ENCODE measurements around the gene SEMA3E. TPM values are rescaled to one million over a fixed set of nuclear protein-coding genes. Genes with fewer than 3 reads are reported as not detected.
"Not testable (repeated sequence)": the region's sequence is repeated elsewhere in the genome, so short reads cannot be mapped to it uniquely, and the experiment has no call there.

The SEMA3E gene
- total RNA-seq, 1 donor from 2014 or later, result 0.45 TPM

GRCh38 chr7:83494683-83495082, 154.3 kb downstream of the SEMA3E start:
- no peak for DNase-seq (ENCODE audit: low spot score)
- ATAC-seq, result no peak

GRCh38 chr7:83492802-83493201, 156.1 kb downstream of the SEMA3E start:
- no peak for DNase-seq (ENCODE audit: low spot score)
- ATAC-seq, result no peak

DNA sequence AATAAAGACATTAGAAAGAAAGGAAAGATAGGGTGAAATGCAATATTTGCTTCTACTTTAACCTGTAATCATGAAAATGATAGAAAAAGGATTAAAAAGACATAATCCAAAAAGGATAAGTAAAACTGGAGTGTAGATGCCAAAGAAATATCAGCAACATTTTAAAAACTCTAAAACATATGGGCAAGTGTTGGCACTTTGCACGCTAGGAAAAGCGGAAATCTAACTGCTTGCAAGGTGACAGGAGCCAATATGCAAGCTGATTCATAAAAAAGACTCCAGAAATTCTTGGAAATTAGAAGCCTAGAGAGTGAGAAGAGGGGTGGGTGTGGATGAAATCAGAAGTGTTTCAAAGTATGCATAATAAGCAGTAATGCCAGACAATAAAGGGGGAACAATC, 161.1 kb downstream of the SEMA3E start:
- DNase-seq (ENCODE audit: low spot score) (no peak), ATAC-seq (no peak)

GRCh38 chr7:83486957-83487356, 162.0 kb downstream of the SEMA3E start:
- DNase-seq (ENCODE audit: low spot score) (no peak), ATAC-seq (no peak)

- ATAC-seq, result no peak
- DNase-seq (ENCODE audit: low spot score), result no peak
These were observed 162.4 kb downstream of the SEMA3E start for GRCh38 chr7:83486536-83486935.

- ATAC-seq, result no peak
- DNase-seq (ENCODE audit: low spot score), result no peak
These were observed 164.1 kb downstream of the SEMA3E start for GRCh38 chr7:83484826-83485225.

DNA sequence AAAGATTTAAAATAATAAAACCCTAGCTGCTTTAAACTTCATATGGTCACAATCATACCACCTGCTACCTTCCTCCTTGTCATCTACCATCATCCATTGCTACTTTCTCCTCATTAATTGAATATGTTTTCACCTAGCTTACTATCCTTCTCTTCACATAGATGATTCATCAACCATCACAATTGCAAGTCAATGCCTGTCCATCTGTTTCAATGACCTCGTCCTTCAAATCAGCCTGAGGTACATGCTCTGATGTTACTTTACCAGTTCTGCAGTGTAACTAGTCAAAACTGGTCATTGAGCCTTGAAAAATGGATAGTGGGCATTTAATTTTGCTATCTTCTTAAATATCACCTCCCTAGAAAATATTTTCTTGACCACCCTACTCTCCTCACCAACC, 164.7 kb downstream of the SEMA3E start:
- DNase-seq (ENCODE audit: low spot score) (no peak), ATAC-seq (no peak)

GRCh38 chr7:83478616-83479015, 170.3 kb downstream of the SEMA3E start:
- ATAC-seq (no peak), DNase-seq (ENCODE audit: low spot score) (no peak)

DNA sequence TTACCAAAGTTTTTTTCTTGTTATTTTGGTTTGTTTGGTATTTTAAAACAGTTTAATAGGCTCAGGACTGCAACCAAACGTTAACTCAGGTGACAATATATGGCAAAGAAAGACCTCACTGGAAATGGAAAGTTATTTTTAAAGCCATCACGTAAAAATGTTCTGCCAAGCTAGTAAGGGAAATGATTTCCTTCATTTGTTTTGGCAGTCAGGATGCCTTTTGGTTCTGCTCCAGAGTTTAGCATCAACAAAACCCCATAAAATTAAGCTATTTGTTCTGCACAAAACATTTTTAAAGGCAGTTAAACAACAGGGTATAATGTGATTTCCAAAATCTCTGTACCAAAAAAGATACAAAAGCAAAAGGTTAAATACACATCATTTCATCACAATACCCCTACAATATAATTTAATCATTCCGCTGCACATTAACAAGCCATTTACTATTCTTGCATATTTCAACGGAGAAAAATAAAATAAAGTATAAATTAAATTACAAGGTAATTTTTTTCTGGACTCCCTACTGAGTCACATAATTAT, 172.4 kb downstream of the SEMA3E start:
- no peak for DNase-seq (ENCODE audit: low spot score)
- ATAC-seq, result no peak

DNA sequence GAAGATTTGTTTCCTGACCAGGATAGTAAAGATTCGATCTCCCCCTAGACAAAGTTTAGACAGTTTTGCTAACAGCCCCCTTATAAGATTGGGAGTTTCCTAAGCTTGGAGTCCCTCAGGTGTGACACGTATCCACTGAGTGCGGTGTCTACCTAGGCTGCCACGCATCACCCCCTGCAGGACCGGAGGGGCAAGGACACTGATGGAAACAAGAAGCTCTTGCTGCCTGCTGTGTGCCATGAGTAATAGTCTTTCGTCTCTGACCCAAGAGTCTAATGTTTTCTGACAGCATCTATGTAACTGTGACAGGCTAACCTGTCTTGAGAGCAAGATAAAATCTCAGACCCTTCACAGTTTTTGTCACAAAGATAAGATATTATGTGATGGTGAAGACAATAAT, 173.5 kb downstream of the SEMA3E start:
- ATAC-seq (no peak), DNase-seq (ENCODE audit: low spot score) (no peak)

DNA sequence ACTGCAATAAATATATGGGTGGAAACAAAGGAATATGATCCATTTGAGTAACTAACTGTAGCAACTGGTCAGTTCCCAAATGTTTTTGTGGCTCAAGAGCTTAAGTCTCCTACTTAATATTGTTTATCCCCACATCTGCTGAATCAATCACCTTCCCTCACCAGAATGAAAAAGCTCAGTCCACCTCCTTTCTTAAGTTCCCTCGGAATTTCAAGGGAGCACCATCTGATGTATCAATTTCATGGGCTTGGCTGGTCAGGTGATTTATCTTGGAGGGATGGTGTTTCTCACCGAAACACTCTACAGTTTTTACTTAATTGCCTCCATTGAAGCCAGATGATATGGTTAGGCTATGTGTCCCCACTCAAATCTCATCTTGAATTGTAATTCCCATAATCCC, 176.6 kb downstream of the SEMA3E start:
- ATAC-seq (no peak), DNase-seq (ENCODE audit: low spot score) (no peak)

GRCh38 chr7:83469491-83469890, 179.4 kb downstream of the SEMA3E start:
- DNase-seq (ENCODE audit: low spot score), result no peak
- no peak for ATAC-seq

GRCh38 chr7:83469076-83469475, 179.9 kb downstream of the SEMA3E start:
- DNase-seq (ENCODE audit: low spot score), result no peak
- no peak for ATAC-seq

- ATAC-seq (peak; percentile 48), DNase-seq (ENCODE audit: low spot score) (no peak)
These were observed 180.6 kb downstream of the SEMA3E start for GRCh38 chr7:83468251-83468739.

GRCh38 chr7:83467493-83467892, 181.4 kb downstream of the SEMA3E start:
- ATAC-seq (no peak), DNase-seq (ENCODE audit: low spot score) (no peak)

DNA sequence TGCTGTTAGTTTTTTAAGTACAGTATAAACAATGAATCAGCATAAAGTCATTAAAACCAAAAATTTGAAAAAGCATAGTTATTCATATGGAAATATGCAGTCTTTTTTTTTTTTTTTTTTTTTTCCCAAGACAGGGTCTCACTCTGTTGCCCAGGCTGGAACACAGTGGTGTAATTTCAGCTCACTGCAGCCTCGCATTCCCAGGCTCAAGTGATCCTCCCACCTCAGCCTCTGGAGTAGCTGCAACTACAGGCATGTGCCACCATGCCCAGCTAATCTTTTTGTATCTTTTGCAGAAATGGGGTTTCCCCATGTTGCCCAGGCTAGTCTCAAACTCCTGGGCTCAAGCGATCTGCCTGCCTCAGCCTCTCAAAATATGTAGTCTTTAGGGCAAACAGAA, 182.0 kb downstream of the SEMA3E start:
- no peak for ATAC-seq
- DNase-seq (ENCODE audit: low spot score), result no peak

DNA sequence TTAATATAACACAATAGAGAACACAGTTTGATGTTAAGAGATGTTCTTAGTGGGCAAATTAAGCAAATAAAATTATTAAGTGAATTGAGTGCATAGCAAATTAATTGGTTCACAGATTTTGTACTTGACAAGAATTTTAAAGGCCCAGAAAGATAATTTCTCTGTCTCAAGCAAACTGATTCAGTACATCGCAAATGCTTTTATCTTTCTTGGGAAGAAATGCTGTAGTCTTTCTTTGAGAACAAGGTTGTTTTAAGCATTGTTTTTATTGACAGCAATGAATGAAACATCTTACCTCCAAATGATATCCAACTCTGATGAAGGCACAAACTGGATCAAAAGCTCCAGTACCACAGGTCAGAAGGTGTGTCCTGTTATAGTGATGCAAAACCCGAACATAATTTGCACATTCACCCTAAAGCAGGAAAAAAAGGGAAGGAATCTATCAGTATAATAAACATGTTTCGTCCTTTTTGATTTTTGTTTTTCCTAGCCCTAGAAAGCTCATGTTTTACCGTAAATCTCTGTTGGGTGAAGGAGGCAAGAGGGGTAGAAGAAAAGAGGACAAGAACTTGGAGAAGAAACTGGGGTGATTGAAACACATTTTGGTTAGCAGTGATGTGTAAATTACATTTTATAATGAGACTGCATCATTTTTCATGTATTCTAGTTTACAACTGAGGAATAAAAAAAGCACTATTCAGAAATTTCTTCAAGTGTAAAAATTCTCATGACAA, 182.6 kb downstream of the SEMA3E start:
- no peak for ATAC-seq

GRCh38 chr7:83465643-83466042, 183.3 kb downstream of the SEMA3E start:
- ATAC-seq, result no peak
- DNase-seq (ENCODE audit: low spot score), result no peak

More for the DNA sequence above, 182.6 kb downstream of the SEMA3E start:
- no peak for DNase-seq (ENCODE audit: low spot score)

GRCh38 chr7:83461820-83462219, 187.1 kb downstream of the SEMA3E start:
- DNase-seq (ENCODE audit: low spot score); ATAC-seq: not testable (repeated sequence)

DNA sequence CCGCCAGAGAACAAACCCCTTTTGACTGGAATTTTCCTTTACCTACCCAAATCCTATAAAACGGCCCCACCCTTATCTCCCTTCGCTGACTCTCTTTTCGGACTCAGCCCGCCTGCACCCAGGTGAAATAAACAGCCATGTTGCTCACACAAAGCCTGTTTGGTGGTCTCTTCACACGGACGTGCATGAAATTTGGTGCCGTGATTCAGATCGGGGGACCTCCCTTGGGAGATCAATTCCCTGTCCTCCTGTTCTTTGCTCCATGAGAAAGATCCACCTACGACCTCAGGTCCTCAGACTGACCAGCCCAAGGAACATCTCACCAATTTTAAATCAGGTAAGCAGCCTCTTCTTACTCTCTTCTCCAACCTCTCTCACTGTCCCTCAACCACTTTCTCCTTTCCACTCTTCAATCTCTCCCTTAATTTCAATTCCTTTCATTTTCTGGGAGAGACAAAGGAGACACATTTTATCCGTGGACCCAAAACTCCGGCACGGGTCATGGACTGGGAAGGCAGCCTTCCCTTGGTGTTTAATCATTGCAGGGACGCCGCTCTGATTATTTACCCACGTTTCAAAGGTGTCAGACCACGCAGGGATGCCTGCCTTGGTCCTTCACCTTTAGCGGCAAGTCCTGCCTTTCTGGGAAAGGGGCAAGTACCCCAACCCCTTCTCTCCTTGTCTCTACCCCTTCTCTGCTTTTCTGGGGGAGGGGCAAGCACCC, 188.8 kb downstream of the SEMA3E start:
- DNase-seq (ENCODE audit: low spot score); ATAC-seq: not testable (repeated sequence)

DNA sequence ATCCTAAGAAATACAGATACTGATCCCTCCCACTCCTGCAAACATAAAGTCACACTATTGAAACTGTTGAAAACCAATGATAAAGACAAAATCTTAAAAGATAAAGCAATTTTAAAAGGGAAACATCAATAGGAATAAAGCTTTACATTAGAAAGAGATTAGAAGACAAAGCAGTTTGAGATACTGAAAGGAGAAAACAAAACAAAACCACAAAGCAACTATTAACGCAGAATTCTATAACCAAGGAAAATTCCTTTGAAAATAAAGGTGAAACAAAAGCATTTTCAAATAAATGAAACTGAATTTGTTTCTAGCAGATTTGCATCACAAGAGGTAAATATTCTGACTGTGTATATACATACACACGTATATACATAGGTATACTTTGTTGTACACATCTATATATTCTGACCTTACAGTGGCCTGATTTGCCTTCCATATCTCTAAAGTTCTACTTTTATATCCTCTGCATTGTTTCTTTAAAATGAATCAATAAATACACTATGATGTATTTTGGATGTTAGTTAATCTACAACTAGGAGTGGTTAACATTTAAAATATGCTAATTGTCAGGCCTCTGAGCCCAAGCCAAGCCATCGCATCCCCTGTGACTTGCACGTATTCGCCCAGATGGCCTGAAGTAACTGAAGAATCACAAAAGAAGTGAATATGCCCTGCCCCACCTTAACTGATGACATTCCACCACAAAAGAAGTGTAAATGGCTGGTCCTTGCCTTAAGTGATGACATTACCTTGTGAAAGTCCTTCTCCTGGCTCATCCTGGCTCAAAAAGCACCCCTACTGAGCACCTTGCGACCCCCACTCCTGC, 189.6 kb downstream of the SEMA3E start:
- not testable (repeated sequence) for DNase-seq (ENCODE audit: low spot score); ATAC-seq

Data from left lobe of liver (tissue), 2 donors.